HG03575 (cell line): ENCODE measurements around the gene DNAH3.

Experiments used
- ATAC-seq: cut with Tn5 transposase; IDR thresholded peaks from one replicate; pipeline ENCODE4 v1.9.1; 2021; ENCODE audit not compliant: unreplicated experiment, insufficient number of reproducible peaks, low FRiP score; ENCODE audit errors: extremely low read depth

DNAH3 gene

GRCh38 chr16:20901436-20902112 lies 249.1 kb downstream of the DNAH3 start:
- ATAC-seq: no peak

- no peak for ATAC-seq
These were observed 249.6 kb downstream of the DNAH3 start for GRCh38 chr16:20901068-20901435.

- ATAC-seq: no peak
These were observed 250.2 kb downstream of the DNAH3 start, which contains the start of the genes DCUN1D3 and LYRM1 for GRCh38 chr16:20900299-20901067. TSS of gene DCUN1D3 (minus strand) at chr16:20900358. CDS start at chr16:20862538, 37,820 bp downstream. TSS of gene LYRM1 (plus strand) at chr16:20900771. CDS start at chr16:20915556, 14,785 bp downstream.

- no peak for ATAC-seq
These were observed 251.0 kb downstream of the DNAH3 start for GRCh38 chr16:20899477-20900298.

- ATAC-seq: no peak
These were observed 251.6 kb downstream of the DNAH3 start for GRCh38 chr16:20899071-20899470.

- ATAC-seq: no peak
These were observed 252.7 kb downstream of the DNAH3 start for GRCh38 chr16:20897922-20898321.

- ATAC-seq: no peak
These were observed 253.3 kb downstream of the DNAH3 start for GRCh38 chr16:20897253-20897897.

GRCh38 chr16:20894388-20894787 lies 256.3 kb downstream of the DNAH3 start:
- ATAC-seq: no peak

GRCh38 chr16:20889625-20890275 lies 260.9 kb downstream of the DNAH3 start:
- ATAC-seq: no peak

- ATAC-seq: no peak
These were observed 263.4 kb downstream of the DNAH3 start for GRCh38 chr16:20887207-20887606.

GRCh38 chr16:20886320-20886719 lies 264.3 kb downstream of the DNAH3 start:
- no peak for ATAC-seq

GRCh38 chr16:20884240-20884556 lies 266.4 kb downstream of the DNAH3 start:
- ATAC-seq: no peak

GRCh38 chr16:20883554-20884239 lies 266.9 kb downstream of the DNAH3 start:
- ATAC-seq: no peak
